ENCODE results near the gene MEST.
"Not testable (repeated sequence)": the region's sequence is repeated elsewhere in the genome, so short reads cannot be mapped to it uniquely, and the experiment has no call there.

Gene MEST

DNA sequence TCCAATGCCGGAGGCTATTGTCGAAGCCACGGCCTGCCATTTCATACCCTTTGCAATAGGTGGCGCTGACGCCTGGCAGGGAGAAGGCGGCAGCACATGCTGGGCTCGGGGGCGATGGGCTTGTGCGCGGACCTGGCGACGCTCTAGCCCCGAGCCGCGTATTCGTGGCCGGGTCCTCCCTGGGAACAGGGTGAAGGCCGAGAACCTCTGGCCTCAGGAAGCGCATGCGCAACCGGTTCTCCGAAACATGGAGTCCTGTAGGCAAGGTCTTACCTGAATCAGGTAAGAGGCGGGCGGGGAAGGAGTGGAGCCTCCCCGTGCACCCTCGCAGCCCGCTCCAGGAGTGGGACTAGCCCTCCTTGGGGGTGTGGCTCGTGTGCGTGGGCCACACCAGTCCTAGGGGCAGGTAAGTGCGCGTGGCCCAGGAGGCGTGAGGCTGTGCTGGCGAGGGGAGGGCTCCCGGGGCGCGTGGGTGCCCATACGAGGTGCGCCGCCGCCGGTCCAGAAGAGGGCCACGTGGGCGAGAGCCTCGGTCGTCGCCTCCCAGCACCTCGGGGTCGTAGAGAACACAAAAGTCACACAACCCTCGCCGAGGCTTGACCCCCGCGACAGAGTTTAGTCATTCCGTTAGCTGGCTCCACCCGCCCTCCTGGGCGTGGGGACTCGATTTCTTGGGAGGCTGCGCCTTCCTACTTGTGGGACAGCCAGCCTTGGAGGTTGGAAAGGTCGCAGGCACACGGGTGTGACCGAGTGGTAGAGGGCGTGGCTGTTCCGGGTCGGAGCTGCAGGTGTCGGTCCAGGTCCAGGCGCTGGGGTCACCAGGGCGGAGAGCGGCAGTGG lies 5.6 kb upstream of the MEST start:
- DNase-seq, result peak; percentile 70 to 73

DNA sequence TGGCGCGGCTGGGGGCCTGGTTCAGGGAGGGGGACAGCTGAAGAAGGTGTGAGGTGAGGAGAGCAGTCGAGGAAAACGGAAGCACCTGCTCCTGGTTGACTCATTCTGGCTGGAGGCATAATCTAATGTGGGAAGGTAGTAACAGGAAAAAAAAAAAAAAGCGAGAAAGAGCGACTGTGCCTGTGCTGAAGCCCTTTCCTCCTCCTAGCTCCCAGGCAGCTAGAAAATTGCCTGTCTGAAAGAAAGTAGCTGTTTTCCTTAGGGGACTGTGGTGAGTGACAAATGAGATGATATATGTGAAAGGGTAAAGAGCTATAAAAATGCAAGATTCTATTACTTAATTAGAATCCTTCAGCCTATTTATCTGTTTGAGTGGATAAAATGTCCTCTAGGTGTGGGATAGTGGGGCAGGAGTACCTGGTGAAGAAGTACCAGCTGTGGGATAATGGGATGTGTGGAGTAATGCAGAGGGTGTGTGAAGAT lies 4.9 kb upstream of the MEST start:
- no peak for DNase-seq

DNA sequence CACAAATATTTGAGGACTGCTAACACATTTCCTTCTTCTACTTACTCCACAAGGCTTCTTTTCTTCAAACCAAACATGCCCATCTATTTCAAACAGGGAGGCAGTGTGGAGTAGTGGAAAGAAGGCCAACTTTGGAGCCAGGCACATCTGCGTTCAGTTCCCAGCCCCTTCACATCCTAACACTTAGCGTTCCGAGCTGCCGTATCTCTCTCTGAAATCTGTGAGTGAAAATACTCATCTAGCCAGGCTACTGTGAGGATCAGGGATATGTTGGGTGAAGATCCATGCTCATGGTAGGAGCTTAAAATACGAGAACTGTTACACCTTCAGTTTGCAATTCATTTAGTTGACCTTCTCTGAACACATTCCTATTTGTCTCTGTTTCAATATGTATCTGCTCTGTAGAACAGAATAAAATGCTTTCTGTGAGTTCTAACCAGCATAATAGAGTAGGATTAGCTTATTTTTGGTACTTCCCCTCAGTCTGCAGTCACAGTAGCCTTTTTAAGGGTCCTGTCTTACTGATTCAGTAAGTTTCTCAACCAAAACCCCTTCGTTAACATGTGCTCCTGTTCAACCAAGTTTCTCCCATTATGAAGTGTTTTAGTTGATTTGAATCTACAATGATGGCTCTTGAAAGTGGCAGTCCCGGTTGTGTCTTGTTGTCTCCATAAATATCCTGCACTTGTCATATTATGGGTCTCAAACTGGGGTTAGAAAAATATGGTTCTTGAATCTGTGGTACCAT lies 3.3 kb upstream of the MEST start:
- DNase-seq, result no peak

DNA sequence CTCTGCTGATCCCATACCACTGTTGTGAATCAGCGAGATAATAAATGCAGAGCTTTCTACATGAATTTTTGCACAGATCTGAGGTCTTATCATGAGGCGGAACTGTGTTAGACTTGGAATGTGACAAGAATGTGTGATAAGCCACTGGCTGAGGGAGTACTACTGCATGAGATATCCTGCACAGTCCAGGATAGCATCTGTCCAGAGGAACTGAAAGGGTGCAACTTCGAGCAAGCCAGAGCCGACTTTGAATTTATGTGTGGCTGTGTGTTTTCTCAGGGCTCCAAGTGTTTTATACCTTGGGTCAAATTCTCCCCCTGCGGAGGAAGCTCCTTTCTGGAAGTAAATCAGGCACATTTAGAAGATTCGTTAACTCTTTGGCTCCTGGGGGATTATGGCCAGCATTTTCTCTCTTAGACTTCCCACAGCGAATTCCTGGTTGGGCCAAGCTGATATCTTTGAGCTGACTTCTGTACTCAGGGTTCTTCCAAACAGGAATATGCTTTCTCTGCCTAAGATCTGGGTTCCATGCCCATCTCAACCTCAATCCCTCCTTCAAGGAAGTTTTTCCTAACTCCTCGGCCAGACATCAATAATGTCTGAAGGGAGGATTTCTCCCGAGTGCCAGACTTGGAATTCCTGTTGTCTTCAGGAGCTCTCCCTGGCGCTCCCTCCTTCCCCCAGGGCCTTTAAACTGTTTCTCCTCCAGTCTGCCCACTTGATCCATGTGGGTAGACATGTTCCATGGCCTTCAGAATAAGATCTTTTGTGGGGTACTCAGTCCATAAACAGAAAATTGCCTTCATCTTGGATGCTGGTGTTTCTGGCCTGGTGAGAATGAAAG lies 2.5 kb upstream of the MEST start:
- no peak for DNase-seq

DNA sequence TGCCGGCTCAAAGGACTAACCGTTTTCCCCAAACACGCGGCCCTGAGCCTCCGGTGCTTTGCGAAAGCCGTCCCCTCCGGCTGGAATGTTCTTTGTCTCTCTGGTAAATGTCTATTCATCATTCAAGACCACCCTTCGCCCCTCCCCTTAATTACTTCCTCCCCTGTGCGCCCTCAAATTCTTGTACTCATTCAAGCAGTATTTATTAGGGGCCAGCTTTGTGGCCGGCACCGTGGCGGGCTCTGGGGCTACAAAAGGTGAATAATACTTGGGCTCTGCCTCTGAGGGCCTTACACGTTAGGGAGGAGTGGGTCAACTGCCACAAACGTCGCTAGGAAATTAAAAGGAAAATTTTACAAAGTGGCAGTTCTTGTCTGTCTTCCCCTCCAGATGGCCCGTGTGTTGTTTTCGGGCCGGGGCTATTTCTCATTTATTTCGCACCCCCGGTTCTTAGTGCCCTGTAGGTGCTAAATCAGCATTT lies 1.5 kb upstream of the MEST start:
- DNase-seq, result no peak

DNA sequence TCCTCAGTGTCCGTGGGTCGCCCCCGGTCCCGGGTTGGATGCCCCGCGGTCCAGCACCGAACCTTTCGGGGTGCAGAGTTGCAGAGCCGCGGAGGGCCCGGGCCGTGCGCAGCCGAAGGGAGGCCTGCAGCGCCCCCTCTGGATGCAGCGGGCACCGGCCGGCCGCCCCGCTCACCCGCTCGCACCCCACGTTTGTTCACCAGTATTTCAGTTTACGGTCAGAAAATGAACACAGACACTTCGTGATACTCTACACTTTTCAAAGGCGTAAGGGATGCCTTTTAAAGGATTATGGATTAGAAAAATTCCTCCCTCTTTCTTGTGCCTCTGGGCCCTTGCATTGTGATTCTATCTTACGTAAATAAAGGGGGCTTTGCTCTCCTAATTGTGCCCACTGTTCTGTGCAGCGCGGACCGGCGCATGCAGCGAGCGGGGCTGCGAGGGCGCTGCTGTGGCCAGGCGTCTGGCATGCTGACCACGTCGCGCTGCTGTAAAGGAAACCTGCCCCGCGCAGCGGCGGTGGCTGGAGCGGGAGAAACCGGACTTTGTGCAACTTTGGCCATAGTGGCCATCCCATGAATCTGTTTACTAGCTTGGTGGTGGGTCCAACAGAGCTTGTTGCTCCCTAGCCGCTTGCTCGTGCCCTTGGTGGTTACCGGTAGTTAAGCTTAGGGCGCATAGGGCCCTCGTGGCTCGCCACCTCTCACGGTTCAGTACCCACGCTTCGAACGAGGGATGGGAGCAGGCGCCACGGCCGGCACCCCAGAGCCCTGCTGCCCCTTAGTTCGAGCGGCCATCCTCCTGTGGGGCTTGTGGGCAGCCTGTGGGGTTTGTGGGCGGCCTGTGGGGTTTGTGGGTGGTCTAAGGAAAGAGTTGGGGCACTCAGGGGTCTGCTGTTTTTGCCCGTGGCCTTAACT lies 739 bp upstream of the MEST start:
- peak; percentile 49 to 69 for DNase-seq

DNA sequence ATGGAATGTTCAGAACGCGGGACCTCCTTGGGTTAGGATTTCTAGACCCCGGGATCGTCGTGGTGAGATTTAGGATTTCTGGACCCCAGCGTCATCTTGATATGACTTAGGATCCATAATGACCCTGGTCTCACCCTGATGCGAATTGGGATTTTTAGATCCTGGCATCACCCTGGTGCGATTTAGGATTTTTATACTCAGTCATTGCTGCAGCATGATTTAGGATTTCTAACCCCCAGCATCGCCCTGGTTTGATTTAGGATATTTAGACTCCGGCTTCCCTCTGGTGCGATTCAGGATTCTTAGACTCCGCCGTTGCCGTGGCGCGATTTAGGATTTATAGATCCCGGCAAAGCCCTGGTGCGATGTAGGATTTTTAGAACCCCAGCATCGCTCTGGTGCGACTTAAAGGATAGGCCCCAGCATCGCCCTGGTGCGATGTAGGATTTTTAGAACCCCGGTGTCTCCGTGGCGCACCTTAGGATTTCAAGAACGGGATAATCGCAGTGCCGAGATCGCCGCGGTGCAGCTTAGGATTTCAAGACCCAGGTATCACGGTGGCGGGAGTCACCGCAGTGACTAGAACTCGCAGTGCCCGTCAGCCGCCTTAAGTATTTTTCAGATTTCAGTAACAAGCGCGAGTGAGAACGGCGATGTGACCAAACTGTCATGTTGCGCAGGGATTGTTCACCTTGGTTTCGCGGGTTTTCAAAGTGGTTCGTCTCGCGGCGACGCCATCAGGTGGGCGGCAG lies 814 bp downstream of the MEST start:
- peak in 1 of 2 experiments; percentile 34 for DNase-seq

DNA sequence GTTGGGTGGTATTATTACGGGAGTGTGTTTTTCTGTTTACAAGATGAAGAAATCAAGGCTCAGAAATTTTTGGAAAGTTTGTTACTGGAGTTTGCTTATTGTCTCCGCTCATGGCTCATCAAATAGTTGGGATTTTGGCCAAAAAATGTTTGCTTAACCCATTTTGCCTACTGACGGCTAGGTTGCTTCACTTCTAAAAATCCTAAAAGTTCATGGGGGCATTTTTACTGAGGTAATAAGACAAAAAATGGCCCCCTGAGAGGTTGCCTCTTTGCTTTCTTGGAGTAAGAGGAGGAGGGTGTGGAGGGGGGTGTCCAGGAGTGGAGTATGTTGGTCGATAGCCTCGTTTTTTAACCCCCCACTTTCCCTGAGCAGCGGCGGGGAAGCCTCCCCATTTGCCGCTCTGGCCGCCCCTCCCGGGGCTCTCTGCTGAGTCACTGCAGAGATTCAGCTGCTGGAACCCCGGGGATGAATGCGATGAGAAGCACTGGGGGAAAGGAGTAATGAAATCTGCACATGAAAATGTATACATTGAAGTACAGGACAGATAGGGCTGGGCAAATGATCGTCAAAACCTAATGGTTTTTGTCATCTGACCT lies 1.5 kb downstream of the MEST start:
- DNase-seq, result no peak

DNA sequence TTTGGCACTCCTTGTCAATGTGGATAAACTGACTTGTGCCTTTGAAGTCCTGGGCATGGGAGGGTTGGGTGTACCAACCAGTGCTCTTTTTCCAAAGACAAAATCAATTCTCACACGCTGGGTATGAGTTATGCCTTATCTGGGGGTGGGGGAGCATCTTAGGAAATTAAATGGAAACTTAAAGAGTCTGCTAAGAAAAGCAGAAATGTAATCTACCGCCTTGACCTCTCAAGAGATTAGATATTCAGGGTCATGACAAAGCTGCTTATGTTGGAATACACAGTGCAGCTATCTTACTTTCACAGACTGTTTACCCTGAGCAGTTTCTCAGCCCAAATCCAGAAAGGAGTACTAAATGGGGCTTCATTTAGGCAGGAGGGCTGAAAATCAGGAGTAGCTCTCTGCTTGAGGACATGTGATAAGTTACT lies 2.6 kb downstream of the MEST start:
- no peak for DNase-seq

DNA sequence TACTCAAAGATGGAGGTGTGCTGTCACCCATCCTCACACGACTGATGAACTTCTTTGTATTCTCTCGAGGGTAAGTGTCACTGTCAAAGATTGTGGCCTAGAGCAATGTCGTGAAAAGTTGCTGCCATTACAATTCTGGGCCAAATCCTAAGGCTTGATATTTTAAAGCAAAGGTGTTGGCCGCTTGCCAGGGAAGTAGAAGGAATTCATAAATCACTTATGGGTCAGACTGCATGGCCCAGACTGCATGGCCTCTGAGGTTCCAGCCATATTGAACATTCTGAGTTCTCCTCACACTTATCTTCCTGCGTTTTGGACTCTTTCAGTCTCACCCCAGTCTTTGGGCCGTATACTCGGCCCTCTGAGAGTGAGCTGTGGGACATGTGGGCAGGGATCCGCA lies 8.6 kb downstream of the MEST start:
- no peak for DNase-seq

DNA sequence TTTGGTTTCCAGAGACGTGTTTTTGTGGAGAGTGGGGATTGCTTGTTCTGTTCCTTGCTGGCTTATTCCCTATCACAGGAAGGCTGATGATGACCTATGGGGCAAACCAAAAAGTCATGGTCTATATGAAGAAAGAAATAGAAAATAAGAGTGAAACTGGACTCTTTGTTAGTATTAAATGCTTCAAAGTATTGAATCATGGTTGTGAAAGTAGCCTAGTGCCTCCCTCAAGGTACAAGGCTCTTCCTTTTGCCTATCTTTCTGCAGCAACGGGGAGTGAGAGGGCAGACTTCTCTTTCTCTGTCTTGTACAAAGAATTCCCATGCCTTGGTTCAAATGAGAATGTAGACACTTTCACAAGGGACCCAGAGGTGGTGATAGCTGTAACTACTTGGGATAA lies 9.0 kb downstream of the MEST start:
- no peak for DNase-seq

DNA sequence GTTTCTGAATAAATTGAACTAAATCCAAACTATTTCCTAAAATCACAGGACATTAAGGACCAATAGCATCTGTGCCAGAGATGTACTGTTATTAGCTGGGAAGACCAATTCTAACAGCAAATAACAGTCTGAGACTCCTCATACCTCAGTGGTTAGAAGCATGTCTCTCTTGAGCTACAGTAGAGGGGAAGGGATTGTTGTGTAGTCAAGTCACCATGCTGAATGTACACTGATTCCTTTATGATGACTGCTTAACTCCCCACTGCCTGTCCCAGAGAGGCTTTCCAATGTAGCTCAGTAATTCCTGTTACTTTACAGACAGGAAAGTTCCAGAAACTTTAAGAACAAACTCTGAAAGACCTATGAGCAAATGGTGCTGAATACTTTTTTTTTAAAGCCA lies 13.9 kb downstream of the MEST start:
- DNase-seq, result no peak

DNA sequence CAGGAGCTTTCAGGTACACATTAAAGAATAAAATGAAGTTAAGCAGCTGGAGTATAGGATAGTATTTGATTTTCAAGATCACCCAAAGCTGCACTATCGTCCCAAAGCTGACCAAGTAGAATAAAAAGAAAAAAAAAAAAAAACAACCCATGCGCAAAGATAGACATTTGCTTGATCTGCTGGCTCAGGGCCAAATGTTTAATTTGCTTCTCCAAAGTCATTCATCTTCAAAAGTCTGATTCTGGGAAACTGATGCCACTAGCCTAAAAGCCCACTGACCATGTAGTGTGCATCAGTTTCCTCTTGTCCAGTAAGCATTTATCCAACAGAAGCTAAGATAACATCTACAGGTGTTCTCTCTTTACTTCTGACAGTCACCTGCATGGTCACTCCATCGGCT lies 14.5 kb downstream of the MEST start:
- no peak for DNase-seq

DNA sequence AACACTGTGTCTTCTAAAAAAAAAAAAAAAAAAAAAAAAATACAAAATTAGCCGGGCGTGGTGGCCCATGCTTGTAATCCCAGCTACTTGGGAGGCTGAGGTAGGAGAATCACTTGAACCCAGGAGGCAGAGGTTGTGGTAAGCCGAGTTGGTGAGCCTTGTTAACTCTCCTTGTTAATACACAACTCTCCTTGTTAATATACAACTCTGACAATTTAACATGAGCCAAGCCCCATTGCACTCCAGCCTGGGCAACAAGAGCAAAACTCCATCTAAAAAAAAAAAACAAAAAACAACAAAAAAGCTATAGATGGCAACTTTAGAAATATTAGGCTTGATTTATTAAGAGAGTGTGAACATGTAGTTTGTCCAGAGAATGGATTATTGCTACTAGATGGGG lies 20.2 kb downstream of the MEST start:
- DNase-seq, result not testable (repeated sequence)

DNA sequence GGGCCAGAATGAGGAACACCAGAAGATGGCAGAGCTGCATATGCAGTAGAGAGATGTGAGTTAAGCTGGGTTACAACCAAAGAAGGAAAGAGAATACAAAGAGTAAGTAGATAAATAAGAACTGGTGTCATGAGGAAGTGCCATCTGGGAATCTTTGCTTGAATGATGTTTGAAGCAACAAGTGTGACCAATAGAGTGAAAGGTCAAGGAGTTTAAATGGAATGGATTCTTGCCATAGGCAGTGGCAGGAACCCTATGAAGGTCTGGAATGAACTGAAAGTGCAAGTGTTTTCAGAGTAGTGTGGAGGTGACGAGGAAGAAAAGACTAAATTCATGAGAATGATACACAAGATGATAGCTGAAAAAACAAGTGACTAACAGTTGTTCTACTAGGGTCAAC lies 21.6 kb downstream of the MEST start:
- DNase-seq, result no peak

DNA sequence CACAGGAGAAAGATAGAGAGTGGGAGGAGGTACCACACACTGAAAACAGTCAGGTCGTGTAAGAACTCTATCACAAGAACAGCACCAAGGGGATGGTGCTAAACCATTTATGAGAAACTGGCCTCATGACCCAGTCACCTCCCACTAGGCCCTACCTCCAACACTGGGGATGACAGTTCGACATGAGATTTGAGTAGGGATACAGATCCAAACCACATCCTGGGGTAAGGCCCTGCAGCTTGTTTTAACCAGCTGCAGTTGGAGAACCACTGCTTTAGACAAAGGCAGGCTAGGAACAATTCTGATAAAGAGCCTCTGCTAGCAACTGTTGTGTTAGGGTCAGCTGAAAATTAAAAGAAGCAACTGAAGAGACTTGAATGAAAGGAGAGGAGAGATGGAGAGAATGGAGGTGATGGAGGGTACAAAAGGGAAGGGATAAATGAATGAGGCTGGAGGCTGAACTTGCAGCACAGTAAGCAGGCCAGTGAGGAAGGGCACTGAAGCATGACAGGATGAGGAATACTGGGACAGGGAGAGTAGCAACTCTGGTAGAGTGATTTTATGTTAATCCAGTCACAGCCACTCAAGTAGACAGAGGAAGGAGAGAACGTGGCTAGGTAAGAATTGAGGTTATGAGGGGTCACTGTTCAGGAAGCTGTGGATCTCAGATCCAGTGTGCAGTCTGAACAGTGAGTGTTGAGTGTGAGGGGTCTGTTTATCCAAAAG lies 23.6 kb downstream of the MEST start:
- no peak for DNase-seq

DNA sequence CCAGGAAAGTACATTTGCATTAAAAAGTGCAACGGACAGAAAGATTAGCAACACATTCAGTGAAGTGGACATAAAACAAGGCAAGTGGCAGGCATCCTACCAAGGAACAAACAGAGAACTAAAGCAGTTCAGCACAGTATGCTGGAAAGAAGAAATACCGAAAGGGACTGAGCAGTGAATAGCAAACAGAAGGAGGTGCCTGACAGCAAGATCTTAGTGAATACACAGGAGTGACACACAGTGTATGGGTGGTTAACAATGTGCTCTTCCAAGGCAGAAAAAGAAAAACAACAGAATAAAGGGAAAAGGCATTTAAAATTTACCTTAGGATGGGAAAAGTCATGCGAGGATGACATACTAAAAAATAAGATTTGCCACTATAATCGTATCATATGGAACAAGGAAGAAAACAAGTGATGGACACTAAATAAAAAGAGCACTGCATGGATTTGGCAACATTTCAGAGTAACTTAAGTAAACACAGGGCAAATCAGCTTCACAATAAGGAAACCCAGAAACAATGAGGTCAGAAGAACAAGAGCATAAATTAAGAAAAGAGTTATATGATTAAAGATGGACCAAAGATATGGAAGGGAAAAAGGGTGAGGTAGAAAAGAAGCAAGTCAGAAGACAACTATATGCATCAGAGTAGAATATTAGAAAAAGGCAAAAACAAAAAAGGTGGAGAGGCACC lies 29.5 kb downstream of the MEST start:
- no peak for DNase-seq

DNA sequence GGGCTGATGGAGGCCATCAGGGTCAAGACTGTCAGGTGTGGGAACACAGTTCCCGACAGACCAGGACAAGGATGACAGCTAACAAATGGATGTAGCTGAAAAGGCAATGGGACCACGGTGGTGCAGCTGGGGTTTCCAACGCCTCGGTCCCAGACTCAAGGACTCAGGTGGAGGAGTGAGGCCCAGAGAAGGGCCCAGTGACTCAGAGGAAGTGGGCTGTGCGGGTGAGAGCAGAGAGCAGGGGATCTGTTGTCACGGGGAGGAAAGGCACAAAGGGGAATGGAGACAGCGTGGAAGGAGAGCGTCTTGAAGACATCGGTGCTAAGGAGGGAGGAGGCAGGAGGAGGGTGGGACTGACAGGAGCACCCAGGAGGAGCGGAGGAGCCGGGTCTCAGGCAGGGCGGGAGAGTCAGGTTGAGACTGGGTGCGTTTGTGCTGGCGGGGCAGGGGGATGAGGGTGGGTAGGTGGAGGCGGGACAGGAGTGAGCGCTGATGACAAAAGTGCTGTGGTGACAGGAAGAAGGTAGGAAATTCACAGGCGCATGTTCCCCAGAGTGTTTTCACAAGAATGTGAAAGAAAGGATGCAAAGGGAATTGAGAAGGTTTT lies 31.7 kb downstream of the MEST start:
- not testable (repeated sequence) for DNase-seq

DNA sequence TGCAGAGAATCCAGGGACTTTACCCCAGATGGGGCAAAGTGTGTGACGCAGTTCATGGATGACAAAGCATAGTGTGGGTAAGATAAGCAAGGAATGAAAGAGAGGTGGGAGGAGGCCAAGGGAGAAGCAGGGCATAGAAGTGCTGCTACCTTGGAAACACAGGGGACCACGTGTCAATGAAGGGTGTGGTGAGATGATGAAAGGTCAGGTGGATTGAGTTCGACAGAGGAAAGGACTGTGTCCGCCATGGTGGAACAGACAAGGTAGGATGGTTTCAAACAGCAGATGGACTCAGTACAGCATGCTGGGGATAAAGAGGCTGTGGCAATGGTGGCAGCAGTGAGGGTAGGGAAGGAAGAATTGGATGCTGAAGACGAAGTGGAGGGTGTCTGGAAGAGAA lies 32.7 kb downstream of the MEST start:
- DNase-seq, result no peak

All from activated T-cell treated with anti-CD3 and anti-CD28 coated beads, Interleukin-2, amount 50 U/mL, for 48 hours (primary cell).